SH-SY5Y (cell line): ENCODE data around the gene ANXA7.

Experiments
- GATA2 ChIP-seq: IDR thresholded peaks from 2 replicates; pipeline ENCODE4 v1.6.1; 2011; ENCODE audit warnings: mild to moderate bottlenecking, low read depth, low read length
- GATA3 ChIP-seq: IDR thresholded peaks from 2 replicates; pipeline ENCODE4 v1.6.1; 2011; ENCODE audit warnings: low read depth, mild to moderate bottlenecking, low read length, moderate library complexity

The ANXA7 gene

GRCh38 chr10:73413528-73414229 is at the start of gene ANXA7:
Gene ANXA7, minus strand, starts transcription at chr10:73414058. Its CDS starts 13,202 bp downstream, at chr10:73400856.
- no peak for TF ChIP-seq GATA3
- no peak for TF ChIP-seq GATA2

- TF ChIP-seq GATA2 (no peak), GATA3 (no peak)
Measured at GRCh38 chr10:73460897-73461296, 47.0 kb upstream of the ANXA7 start.

- TF ChIP-seq GATA2 (no peak), GATA3 (no peak)
Measured at GRCh38 chr10:73459683-73460314, 45.9 kb upstream of the ANXA7 start.

- no peak for TF ChIP-seq GATA3
- no peak for TF ChIP-seq GATA2
Measured at GRCh38 chr10:73456187-73456890, 42.5 kb upstream of the ANXA7 start.

GRCh38 chr10:73449113-73449512 is 35.3 kb upstream of the ANXA7 start:
- TF ChIP-seq GATA2 (no peak), GATA3 (no peak)

GRCh38 chr10:73448384-73448783 is 34.5 kb upstream of the ANXA7 start:
- TF ChIP-seq GATA2 (no peak), GATA3 (no peak)

GRCh38 chr10:73446926-73447325 is 33.1 kb upstream of the ANXA7 start:
- TF ChIP-seq GATA3: no peak
- no peak for TF ChIP-seq GATA2

- TF ChIP-seq GATA3 (no peak), GATA2 (no peak)
Measured at GRCh38 chr10:73444457-73444856, 30.6 kb upstream of the ANXA7 start.

GRCh38 chr10:73439605-73440312 is 25.9 kb upstream of the ANXA7 start:
- TF ChIP-seq GATA3 (no peak), GATA2 (no peak)

- TF ChIP-seq GATA3 (no peak), GATA2 (no peak)
Measured at GRCh38 chr10:73439055-73439454, 25.2 kb upstream of the ANXA7 start.

GRCh38 chr10:73433538-73433867 is 19.6 kb upstream of the ANXA7 start, which contains the start of gene MSS51:
Gene MSS51, minus strand, starts transcription at chr10:73433561. Its CDS starts 5,277 bp downstream, at chr10:73428284.
- no peak for TF ChIP-seq GATA2
- TF ChIP-seq GATA3: no peak

GRCh38 chr10:73432646-73433537 is 19.0 kb upstream of the ANXA7 start:
- no peak for TF ChIP-seq GATA3
- no peak for TF ChIP-seq GATA2

GRCh38 chr10:73426318-73426717 is 12.5 kb upstream of the ANXA7 start:
- TF ChIP-seq GATA2: no peak
- no peak for TF ChIP-seq GATA3
